Measurements from ENCODE around the gene DSCAML1. TPM values are rescaled to one million over a fixed set of nuclear protein-coding genes. Genes with fewer than 3 reads are reported as not detected.

Gene DSCAML1
- total RNA-seq, 2 donors from 2014 or later = 0.67 to 1.3 TPM

DNA sequence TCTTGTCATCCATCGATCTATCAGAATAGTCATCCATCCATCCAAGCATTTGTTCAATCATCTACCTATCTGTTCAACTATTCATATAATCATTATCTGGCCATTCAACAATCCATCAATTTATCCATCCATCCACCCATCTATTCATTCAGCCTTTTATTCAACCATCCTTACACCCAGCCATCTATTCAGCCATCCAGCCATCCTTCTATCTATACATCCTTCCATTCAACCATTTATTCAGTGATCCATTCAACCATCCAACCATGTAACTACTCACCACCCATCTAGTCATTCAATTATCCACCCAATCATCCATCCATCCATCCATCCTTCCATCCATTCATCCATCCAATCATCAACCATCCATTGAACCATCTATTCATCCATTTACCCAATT is 362.5 kb downstream of the DSCAML1 start:
- Histone ChIP-seq H3K27ac (no peak overlapping the region), H3K9me3 (no peaks in the 10 kb centered on the region), H3K27me3 (no peaks in the 10 kb centered on the region), H3K4me3 (no peak overlapping the region), H3K36me3 (no peaks in the 10 kb centered on the region), H3K4me1 (no peaks in the 10 kb centered on the region)
- TF ChIP-seq, protein P1, sequence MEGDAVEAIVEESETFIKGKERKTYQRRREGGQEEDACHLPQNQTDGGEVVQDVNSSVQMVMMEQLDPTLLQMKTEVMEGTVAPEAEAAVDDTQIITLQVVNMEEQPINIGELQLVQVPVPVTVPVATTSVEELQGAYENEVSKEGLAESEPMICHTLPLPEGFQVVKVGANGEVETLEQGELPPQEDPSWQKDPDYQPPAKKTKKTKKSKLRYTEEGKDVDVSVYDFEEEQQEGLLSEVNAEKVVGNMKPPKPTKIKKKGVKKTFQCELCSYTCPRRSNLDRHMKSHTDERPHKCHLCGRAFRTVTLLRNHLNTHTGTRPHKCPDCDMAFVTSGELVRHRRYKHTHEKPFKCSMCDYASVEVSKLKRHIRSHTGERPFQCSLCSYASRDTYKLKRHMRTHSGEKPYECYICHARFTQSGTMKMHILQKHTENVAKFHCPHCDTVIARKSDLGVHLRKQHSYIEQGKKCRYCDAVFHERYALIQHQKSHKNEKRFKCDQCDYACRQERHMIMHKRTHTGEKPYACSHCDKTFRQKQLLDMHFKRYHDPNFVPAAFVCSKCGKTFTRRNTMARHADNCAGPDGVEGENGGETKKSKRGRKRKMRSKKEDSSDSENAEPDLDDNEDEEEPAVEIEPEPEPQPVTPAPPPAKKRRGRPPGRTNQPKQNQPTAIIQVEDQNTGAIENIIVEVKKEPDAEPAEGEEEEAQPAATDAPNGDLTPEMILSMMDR (IDR thresholded peaks at IDR 0.05) = no peak
- no peak for DNase-seq (ENCODE audit: low spot score)

DNA sequence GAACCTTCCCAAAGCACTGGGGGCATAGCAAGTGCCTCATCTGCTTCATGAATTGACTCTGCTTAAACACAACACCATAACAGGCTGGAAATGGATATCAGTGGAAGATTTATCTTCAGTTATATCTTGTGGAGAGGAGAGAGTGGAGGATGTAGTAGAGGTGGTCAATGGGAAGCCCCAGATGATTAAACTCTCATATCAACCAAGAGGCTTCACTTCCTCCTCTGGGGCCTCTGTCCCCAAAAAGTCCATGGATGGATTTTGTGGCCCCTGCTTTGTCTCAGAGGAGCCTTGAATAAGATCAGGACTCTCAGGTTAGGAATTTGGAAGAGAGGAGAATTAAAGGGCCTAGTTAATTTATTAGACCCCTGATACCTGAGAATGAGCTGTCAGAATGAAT is 363.3 kb downstream of the DSCAML1 start:
- H3K27ac ChIP-seq = no peak overlapping the region
- no peaks in the 10 kb centered on the region for H3K27me3 ChIP-seq
- H3K4me1 ChIP-seq = no peaks in the 10 kb centered on the region
- TF ChIP-seq, protein P1 (IDR thresholded peaks at IDR 0.05) = no peak
- no peak for DNase-seq (ENCODE audit: low spot score)
- H3K36me3 ChIP-seq = no peaks in the 10 kb centered on the region
- no peaks in the 10 kb centered on the region for H3K9me3 ChIP-seq
- no peak overlapping the region for H3K4me3 ChIP-seq

DNA sequence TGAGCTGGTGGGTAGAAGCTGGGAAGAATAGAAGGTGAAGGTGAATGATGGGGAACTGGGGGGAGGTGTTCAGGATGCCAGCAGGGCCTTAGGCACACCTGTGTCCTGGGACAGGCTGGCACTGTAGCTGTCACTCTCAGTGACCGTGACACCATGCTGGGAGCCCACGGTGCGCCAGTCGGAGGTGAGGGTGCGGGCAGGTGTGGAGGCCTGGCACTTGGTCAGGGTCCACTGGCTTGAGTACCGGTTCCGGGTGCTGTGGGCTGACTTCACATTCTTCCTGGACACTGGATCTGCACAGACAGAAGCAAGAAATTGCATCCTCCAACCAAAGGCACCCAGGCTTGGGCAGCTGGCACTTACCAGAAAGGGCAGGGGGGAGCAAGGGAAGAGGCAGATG is 365.6 kb downstream of the DSCAML1 start:
- H3K36me3 ChIP-seq = no peaks in the 10 kb centered on the region

DNA sequence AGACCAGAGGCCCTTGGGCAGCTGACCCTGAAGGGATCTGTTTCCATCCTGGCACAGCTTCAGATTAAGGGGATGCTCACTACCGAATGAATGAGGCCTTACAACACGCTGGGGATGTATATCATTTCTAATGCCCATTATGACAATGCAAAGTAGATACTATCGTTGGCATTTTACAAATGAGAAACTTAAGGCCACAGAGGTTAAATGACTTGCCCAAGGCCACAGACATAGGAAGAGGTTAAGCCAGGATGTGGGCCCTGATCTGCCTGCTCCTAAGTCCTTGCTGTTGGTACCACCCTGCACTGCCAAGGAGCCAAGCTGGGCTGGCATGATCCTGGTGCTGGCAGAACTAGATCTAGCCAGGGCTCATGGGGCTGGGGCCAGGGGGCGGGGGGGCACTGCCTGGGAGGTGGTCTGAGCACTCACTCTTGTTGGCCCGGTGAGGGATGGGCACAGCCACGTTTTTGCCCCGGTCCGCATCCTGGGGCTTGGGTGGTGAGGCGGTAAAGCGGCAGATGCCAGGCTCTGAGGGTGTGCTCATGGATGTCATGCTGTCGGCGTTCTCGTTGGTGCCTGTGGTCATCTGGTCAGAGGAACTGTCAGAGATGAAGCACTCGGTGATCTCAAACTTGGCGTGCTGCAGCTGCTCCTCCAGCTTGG is 366.6 kb downstream of the DSCAML1 start:
- Histone ChIP-seq H3K4me1 (peaks cover 0 to 7% of the 10 kb centered on the region in 2 donors), H3K36me3 (no peaks in the 10 kb centered on the region), H3K27me3 (no peaks in the 10 kb centered on the region), H3K4me3 (no peak overlapping the region), H3K27ac (no peak overlapping the region), H3K9me3 (no peaks in the 10 kb centered on the region)
- TF ChIP-seq, protein P1 (IDR thresholded peaks at IDR 0.05) = no peak
- DNase-seq (ENCODE audit: low spot score) = no peak

More for the DNA sequence above, 365.6 kb downstream of the DSCAML1 start:
- DNase-seq (ENCODE audit: low spot score) = no peak
- TF ChIP-seq, protein P1 (IDR thresholded peaks at IDR 0.05) = no peak
- H3K4me1 ChIP-seq = peaks cover 0 to 2% of the 10 kb centered on the region in 2 donors
- no peak overlapping the region for H3K27ac ChIP-seq
- H3K4me3 ChIP-seq = no peak overlapping the region
- H3K9me3 ChIP-seq = no peaks in the 10 kb centered on the region
- no peaks in the 10 kb centered on the region for H3K27me3 ChIP-seq

DNA sequence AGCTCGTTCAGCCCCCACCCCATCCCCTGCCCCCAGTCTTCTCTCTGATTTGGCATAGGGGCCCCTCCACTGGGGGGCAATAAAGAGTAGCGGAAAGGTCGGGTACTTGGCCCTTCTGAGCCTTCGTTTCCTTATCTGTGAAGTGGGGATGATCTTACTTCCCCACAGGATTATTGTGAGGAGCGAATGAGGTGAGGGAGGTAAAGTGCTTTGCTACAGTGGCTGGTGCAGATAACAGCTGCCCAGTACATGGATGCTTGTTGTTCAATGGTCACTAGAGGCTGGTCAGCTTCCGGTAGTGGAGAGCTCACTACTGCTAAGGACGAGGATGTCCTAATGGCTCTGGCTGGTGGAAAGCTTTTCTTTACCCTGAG is 368.2 kb downstream of the DSCAML1 start:
- no peaks in the 10 kb centered on the region for H3K27me3 ChIP-seq
- H3K27ac ChIP-seq = no peak overlapping the region
- no peak for DNase-seq (ENCODE audit: low spot score)
- TF ChIP-seq, protein P1 (IDR thresholded peaks at IDR 0.05) = no peak
- no peaks in the 10 kb centered on the region for H3K9me3 ChIP-seq
- H3K4me3 ChIP-seq = no peak overlapping the region
- peaks cover 0 to 7% of the 10 kb centered on the region in 2 donors for H3K4me1 ChIP-seq
- H3K36me3 ChIP-seq = no peaks in the 10 kb centered on the region

Data from right atrium auricular region (tissue), 2 donors.